IPS DF 6.9 (cell line): ENCODE measurements around the gene SCARB1.

Experiments
- DNase-seq: peaks from one replicate; pipeline ENCODE4 v3.0.0-alpha.2; 2013; ENCODE audit warnings: low read depth, low spot score
- H3K27ac ChIP-seq: one replicate; pipeline ENCODE4 v1.5.1; 2013; ENCODE audit warnings: low read length, control low read depth
- H3K27me3 ChIP-seq: 2 replicates; pipeline ENCODE4 v1.6.1; 2013; ENCODE audit warnings: mild to moderate bottlenecking, low read length; ENCODE audit not compliant: control insufficient read depth, insufficient read depth
- H3K36me3 ChIP-seq: 2 replicates; pipeline ENCODE4 v1.6.1; 2013; ENCODE audit warnings: low read length; ENCODE audit not compliant: control insufficient read depth, insufficient read depth
- H3K4me1 ChIP-seq: 2 replicates; pipeline ENCODE4 v1.6.1; 2013; ENCODE audit warnings: low read length; ENCODE audit not compliant: control insufficient read depth, insufficient read depth
- H3K4me3 ChIP-seq: 2 replicates; pipeline ENCODE4 v1.5.1; 2013; ENCODE audit warnings: mild to moderate bottlenecking, low read length
- H3K9me3 ChIP-seq: 2 replicates; pipeline ENCODE4 v1.6.1; 2013; ENCODE audit warnings: low read length, inconsistent platforms; ENCODE audit not compliant: control insufficient read depth, insufficient read depth
- WGBS: extraction: QIAGEN DNeasy Blood & Tissue Kit; methylation state at CpG from one replicate; pipeline ENCODE4 v1.1.7; 2013; ENCODE audit warnings: mixed read lengths, missing lambda C conversion rate; ENCODE audit not compliant: insufficient read length, insufficient coverage; 5-methylcytosine and 5-hydroxymethylcytosine counted together

Gene SCARB1

DNA sequence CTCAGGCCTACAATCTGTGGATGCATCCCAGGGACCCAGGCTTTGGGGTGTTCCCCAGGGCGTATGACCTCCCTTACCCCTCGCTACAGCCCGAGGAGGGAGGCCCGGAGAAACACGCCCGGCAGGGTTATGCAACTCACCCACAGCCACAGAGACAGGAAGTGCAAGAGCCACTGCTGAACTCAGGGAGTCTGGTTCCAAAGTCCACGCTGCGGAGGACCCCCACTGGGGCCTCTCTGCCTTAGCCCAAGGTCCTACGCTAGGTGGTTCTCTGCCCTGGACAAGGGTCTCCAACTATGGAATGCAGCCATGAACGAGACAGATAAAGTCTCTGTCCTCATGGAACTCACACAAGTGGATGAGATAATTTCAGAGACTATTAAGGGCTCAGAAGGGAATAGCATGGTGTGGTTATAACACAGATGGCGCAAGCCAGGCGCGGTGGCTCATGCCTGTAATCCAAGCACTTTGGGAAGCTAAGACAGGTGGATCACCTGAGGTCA is 11.3 kb downstream of the SCARB1 start:
- no peaks in the 10 kb centered on the region for H3K4me1 ChIP-seq
- H3K36me3 ChIP-seq = no peaks in the 10 kb centered on the region

DNA sequence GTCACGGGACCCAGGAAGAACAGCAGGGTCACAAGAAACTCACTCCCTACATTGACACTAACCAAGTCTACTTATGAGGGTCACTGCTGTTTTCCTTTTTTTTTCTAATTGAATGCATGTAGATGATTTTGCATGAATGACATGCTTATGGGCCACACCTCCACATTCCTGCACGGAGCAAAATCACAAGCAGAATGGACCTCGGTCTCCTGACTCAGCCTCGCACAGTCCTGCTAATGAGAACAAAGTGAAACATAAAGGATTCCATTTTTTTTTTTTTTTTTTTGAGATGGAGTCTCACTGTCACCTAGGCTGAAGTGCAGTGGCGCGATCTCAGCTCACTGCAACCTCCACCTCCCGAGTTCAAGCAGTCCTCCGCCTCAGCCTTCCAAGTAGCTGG is 12.3 kb downstream of the SCARB1 start:
- Histone ChIP-seq H3K27me3 (no peaks in the 10 kb centered on the region), H3K9me3 (no peaks in the 10 kb centered on the region), H3K36me3 (no peaks in the 10 kb centered on the region), H3K4me1 (no peaks in the 10 kb centered on the region), H3K4me3 (no peak overlapping the region), H3K27ac (no peak overlapping the region)
- DNase-seq = no peak
- no CpG with 5 or more reads among the region's 8 CpGs for WGBS

More for the DNA sequence above, 11.3 kb downstream of the SCARB1 start:
- no peak overlapping the region for H3K27ac ChIP-seq
- H3K4me3 ChIP-seq = no peak overlapping the region
- DNase-seq = no peak
- no CpG with 5 or more reads among the region's 13 CpGs for WGBS
- no peaks in the 10 kb centered on the region for H3K27me3 ChIP-seq
- no peaks in the 10 kb centered on the region for H3K9me3 ChIP-seq

DNA sequence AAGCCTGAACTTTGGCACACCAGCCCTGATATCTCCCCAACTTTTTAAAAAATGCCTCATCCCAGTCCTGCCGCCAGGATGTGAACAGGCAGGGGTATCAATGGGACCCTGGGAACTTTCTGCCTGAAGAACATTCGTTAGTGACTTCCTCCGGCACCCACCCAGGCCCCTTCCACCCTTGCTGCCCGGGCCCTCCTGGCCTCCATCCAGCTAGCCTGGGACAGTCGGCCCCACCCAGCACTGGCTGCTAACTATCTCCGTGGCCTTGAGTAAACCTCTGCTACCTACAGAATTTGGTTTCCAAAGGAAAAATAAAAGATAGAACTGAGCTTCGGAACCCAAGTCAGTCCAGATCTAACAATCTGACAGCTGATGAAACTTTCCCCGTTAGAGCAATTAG is 14.3 kb downstream of the SCARB1 start:
- Histone ChIP-seq H3K4me1 (no peaks in the 10 kb centered on the region), H3K36me3 (no peaks in the 10 kb centered on the region), H3K9me3 (no peaks in the 10 kb centered on the region), H3K27me3 (no peaks in the 10 kb centered on the region), H3K4me3 (no peak overlapping the region), H3K27ac (no peak overlapping the region)
- no CpG with 5 or more reads among the region's 8 CpGs for WGBS
- no peak for DNase-seq

DNA sequence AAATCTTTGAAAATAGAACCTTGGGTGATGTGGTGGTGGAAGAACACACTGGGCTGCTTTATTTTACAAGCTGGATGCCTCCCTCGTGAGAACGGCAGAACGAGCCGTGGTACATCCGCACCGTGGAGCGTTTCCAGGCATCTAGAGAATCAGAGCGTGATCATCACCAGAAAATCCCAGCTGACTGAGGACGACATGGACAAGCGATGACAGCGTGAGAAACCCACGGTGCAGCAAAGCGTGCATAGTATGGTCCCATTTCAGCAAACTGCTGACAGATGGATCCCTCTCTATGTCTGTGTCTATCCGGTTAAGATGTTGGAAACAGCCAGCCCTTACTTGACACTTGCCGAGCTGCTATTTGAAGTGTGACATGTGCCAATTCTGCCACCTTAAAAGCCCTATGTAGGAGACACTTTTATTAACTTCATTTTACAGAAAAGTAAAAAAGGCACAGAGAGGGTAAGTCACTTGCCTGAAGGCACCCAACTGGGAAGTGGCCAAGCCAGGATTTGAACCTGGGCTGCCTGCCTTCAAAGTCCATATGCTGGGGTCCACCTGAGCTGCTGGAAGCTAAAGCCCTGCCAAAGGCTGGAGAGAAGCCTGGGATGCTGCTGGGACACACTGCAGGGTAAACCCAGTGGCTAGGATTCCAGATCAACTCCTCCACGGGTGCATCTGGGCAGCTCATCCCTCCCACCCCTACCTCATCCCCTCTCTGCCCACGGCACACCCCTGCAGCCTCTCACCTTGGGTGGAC is 14.9 kb downstream of the SCARB1 start:
- Histone ChIP-seq H3K36me3 (no peaks in the 10 kb centered on the region), H3K27me3 (no peaks in the 10 kb centered on the region), H3K4me3 (no peak overlapping the region), H3K9me3 (no peaks in the 10 kb centered on the region), H3K4me1 (no peaks in the 10 kb centered on the region), H3K27ac (no peak overlapping the region)
- no CpG with 5 or more reads among the region's 17 CpGs for WGBS
- no peak for DNase-seq

DNA sequence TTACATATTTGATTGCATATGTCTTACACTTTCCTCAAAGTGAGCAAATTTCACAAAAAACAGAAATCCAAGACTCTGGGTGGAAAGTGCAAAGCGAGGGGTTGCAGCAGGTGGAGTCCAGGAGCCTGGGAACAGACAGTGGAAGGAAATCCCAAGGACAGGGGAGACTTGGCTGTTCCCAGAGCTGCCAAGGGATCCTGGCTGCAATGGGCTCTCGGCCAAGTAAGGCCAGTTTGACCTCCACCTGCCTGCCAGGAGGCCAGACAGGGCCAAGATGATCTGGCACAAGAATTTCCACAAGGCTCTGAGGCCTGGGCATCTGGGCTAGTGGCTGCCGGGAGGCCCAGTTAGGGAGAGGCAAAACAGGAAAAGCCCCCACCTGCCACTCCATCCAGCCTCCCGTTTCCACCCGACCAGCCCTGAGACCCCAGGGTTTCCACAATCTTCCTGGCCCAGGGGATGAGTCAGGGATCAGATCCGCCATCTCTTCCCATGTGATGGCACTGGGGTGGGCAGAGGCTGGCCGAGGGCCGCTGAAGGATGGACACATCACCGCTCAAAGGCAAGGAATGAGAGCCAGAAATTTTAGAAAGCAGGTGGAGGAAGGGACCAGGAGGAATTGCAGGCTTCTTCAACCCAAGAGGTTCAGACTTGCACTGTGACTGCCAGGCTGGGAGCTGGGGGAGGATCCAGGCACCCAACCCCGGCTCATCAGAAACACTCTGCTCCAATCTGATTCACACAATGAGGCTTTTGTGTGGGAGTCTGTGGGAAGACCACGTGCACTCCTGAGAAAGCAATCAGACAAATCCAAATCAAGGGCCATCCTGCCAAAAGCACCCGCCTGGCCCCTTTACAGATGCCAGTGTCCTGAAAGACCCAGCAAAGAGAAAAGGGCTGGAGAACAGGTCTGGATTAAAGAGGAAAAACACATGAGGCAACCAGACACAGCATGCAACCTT is 16.3 kb downstream of the SCARB1 start:
- Histone ChIP-seq H3K4me1 (no peaks in the 10 kb centered on the region), H3K4me3 (no peak overlapping the region), H3K27me3 (no peaks in the 10 kb centered on the region), H3K27ac (no peak overlapping the region), H3K9me3 (no peaks in the 10 kb centered on the region), H3K36me3 (no peaks in the 10 kb centered on the region)
- WGBS = no CpG with 5 or more reads among the region's 12 CpGs
- DNase-seq = no peak

DNA sequence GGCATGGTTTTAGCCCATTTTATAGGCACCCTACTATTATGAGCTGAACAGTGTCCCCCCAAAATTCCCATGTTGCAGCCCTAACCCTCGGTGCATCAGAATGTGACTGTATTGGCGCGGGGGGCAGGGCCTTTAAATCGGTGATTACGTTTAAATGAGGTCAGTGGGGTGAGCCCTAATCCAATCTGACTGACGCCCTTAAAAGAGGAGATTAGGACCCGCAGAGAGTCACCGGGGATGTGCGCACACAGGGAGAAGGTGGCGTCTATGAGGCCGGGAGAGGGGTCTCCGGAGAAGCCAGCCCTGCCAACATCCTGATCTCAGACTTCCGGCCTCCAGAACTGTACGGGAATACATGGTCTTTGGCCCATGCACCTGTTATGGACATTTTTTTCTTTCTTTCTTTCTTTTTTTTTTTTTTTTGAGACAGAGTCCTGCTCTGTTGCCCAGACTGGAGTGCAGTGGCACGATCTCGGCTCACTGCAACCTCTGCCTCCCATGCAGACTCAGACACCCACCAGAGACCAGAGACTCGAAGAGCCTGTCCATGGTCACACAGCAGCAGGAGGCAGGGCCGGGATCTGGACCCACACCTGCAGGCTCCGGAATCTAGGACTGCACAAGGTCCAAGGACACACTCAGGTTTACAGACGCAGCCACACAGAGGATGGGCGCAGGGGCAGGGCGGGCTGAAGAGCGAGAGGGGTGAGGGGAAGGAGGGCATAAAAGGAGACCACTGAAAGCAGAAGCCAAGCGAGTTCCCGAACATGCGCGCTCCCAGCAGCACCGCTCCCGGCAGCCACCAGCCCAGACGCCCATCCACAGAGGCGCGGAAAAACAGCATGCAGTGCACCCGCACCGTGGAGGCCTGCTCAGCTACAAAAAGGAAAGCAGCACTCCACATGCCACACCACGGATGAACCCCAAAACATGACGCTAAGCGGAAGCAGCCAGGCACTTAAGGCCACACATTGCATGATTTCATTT is 19.0 kb downstream of the SCARB1 start:
- Histone ChIP-seq H3K9me3 (no peaks in the 10 kb centered on the region), H3K27me3 (no peaks in the 10 kb centered on the region), H3K27ac (no peak overlapping the region), H3K4me3 (no peak overlapping the region), H3K36me3 (no peaks in the 10 kb centered on the region), H3K4me1 (no peaks in the 10 kb centered on the region)
- DNase-seq = no peak
- no CpG with 5 or more reads among the region's 37 CpGs for WGBS

DNA sequence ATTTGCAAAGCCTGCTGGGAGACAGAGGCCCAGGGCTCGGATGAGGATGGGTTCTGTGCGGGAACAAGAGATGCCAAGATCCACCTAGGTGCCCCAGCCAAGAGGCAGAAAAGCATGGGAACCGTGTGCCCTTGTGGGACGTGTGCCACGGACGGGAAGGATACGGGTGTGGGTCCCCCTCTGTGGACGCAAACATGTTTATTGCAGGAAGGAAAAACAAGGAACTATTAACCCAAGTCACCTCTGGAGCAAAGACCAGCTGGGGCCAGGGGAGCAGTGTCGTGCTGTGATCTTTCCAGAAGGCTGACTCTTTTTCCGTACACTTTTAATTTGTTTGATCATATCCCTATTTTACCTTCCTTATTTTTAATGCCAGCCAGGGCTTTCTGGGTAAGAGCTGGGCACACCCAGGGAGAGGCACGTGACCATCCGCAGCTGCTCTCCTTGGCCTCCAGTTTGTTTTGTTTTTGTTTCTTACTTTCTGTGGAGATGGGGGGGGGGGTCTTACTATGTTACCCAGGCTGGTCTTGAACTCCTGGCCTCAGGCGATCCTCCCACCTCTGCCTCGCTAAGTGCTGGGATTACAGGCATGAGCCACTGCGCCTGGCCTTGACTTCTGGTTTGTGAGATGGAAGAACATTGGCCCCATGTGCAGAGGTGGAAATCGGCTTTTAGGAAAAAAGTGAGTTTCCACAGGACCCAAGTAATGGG is 20.7 kb downstream of the SCARB1 start:
- WGBS = no CpG with 5 or more reads among the region's 16 CpGs
- Histone ChIP-seq H3K4me3 (no peak overlapping the region), H3K9me3 (no peaks in the 10 kb centered on the region), H3K36me3 (no peaks in the 10 kb centered on the region), H3K27ac (no peak overlapping the region), H3K27me3 (no peaks in the 10 kb centered on the region), H3K4me1 (peaks cover 4% of the 10 kb centered on the region)
- DNase-seq = no peak

DNA sequence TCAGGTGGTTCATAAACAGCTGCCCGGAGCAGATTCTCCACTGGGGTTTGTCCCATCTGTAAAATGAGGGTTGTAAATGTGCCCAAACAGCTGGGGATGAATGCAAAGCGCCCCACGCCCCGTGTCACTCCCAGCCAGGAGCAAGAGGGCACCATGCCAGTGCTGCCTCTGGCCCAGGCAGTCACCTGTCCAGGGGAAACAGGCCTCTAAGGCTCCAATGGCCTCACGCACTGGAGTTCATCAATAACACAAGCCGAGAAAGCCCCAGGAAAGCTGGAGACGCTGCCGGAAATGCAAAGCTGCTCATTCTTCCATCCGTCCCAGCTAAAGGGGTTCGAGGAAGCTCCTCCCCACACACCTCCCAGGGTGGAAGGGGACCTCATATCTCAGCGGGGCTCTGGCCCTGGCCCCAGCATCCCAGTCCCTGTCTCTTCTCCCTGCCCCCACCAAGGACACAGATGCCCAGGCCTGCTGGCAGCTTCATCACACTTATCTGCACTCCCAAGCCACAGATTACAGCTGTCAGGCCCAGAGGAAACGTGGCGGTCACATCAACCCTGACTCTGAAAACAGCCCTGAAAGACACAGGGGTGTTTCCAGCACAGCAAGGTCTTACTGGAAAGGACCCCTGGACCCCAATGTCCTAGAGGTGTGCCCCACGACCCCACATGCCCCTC is 21.5 kb downstream of the SCARB1 start:
- no CpG with 5 or more reads among the region's 14 CpGs for whole genome bisulfite sequencing
- Histone ChIP-seq H3K4me3 (no peak overlapping the region), H3K27me3 (no peaks in the 10 kb centered on the region), H3K36me3 (no peaks in the 10 kb centered on the region), H3K4me1 (peaks cover 4% of the 10 kb centered on the region), H3K9me3 (no peaks in the 10 kb centered on the region), H3K27ac (no peak overlapping the region)
- DNase-seq = no peak

DNA sequence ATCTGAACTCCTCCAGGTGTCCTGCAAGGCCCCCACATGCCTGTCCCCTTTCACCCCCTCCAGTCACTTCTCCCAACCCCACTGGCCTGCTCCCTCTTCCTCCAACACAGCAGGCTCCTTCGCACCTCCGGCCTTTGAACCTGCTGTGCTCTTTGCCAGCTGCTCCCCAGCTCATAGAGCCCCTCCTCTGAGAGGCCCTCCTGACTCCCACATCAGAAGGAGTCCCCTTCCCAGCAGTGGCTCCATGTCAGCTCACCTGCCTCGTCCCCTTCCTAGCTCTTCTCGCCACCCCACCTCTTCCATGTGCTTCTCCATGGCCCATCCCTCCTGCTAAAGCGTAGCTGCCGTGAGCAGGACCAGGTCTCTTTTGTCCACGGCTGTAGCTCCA is 22.1 kb downstream of the SCARB1 start:
- DNase-seq = no peak
- H3K27me3 ChIP-seq = no peaks in the 10 kb centered on the region
- no peaks in the 10 kb centered on the region for H3K36me3 ChIP-seq
- no peak overlapping the region for H3K4me3 ChIP-seq
- H3K9me3 ChIP-seq = no peaks in the 10 kb centered on the region
- WGBS = no CpG with 5 or more reads among the region's 7 CpGs
- no peak overlapping the region for H3K27ac ChIP-seq
- H3K4me1 ChIP-seq = peaks cover 4% of the 10 kb centered on the region
